GM19043 (cell line): ENCODE data around the gene CLCN5.
A peak's percentile ranks its signal among the peaks of the same experiment; 100 is the strongest.

Source experiments
- ATAC-seq: cut with Tn5 transposase; IDR thresholded peaks from one replicate; pipeline ENCODE4 v1.9.1; 2021; ENCODE audit warnings: low read depth; ENCODE audit not compliant: unreplicated experiment

Gene CLCN5

GRCh38 chrX:49922291-49923241 lies at the start of gene CLCN5:
Gene CLCN5 (plus strand): TSS chrX:49922596. CDS start chrX:49925299, 2,703 bp downstream.
- ATAC-seq = peak; percentile 90

- no peak for ATAC-seq
Measured at GRCh38 chrX:49876750-49877149, 45.6 kb upstream of the CLCN5 start.

- no peak for ATAC-seq
Measured at GRCh38 chrX:49877397-49878101, 44.8 kb upstream of the CLCN5 start.

DNA sequence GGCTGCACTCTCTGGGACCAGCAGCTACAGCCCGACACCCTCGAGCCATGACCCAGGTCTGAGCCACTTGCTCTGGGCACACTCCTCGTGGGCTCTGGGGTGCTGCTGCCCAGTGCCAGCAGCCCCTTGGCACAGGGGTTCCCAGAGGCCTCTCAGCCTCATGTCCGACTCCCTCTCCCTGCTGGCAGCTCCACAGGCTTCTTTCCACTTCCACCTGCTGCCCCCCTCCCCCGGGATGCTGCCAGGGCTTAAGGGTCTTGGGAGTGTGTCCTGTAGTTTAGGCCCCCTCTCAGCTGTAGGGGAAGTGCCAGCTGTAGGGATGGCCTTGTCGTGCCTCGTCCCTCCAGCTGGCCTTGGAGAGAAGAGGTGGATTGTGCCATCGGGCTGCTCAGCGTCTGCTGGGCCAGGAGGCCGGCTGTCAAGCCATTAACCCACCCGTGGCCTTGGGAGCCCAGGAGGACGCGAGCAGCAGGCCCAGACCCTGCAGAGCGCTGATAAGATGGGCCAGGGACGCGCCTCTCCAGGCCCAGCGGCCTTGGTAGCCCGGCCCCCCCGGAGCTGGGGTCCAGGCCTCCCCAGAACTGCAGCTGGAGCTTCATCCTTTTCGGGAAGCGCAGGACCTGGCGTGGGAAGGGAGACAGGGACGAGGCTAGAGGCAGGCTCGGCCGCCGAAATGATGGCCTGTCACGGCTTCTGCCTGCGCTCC lies 44.1 kb upstream of the CLCN5 start:
- ATAC-seq = no peak

- peak; percentile 89 for ATAC-seq
Measured at GRCh38 chrX:49878834-49879655, 43.4 kb upstream of the CLCN5 start, which contains the start of gene USP27X. Gene USP27X (plus strand): TSS chrX:49879484. CDS start chrX:49880308, 824 bp downstream.

DNA sequence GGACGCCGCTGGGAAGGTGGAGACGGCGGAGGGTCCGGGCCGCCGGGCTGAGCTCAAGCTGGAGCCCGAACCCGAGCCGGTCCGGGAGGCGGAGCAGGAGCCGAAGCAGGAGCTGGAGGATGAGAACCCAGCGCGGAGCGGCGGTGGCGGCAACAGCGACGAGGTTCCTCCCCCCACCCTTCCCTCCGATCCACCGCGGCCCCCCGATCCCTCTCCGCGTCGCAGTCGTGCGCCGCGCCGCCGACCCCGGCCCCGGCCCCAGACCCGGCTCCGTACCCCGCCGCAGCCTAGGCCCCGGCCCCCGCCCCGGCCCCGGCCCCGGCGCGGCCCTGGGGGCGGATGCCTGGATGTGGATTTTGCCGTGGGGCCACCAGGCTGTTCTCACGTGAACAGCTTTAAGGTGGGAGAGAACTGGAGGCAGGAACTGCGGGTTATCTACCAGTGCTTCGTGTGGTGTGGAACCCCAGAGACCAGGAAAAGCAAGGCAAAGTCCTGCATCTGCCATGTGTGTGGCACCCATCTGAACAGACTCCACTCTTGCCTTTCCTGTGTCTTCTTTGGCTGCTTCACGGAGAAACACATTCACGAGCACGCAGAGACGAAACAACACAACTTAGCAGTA lies 42.6 kb upstream of the CLCN5 start:
- peak; percentile 8 for ATAC-seq

DNA sequence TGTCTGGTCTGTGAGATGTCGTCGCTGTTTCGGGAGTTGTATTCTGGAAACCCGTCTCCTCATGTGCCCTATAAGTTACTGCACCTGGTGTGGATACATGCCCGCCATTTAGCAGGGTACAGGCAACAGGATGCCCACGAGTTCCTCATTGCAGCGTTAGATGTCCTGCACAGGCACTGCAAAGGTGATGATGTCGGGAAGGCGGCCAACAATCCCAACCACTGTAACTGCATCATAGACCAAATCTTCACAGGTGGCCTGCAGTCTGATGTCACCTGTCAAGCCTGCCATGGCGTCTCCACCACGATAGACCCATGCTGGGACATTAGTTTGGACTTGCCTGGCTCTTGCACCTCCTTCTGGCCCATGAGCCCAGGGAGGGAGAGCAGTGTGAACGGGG lies 41.7 kb upstream of the CLCN5 start:
- no peak for ATAC-seq

- ATAC-seq = peak; percentile 46
Measured at GRCh38 chrX:49884290-49884862, 38.0 kb upstream of the CLCN5 start.

- no peak for ATAC-seq
Measured at GRCh38 chrX:49892542-49892941, 29.9 kb upstream of the CLCN5 start.

GRCh38 chrX:49896951-49897350 lies 25.4 kb upstream of the CLCN5 start:
- no peak for ATAC-seq

GRCh38 chrX:49901048-49901447 lies 21.3 kb upstream of the CLCN5 start:
- ATAC-seq = no peak

DNA sequence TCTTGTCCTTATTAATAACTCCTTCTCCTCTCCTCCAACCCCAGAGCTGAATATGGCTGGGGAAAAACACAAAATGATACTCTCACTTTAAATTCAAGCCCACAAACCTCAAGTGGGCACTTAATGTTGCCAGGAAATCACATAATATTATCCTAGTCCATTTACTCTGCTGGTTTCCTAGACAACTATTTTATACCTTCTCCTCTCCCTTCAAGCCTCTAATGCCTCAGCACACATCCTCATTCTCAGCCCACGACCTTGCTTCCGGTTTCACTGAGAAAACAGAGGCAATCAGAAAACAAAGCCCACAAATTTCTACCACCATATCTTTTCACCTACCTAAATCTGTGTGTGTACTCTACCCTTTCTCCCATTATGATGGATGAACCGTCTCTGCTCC lies 12.1 kb upstream of the CLCN5 start:
- ATAC-seq = no peak

DNA sequence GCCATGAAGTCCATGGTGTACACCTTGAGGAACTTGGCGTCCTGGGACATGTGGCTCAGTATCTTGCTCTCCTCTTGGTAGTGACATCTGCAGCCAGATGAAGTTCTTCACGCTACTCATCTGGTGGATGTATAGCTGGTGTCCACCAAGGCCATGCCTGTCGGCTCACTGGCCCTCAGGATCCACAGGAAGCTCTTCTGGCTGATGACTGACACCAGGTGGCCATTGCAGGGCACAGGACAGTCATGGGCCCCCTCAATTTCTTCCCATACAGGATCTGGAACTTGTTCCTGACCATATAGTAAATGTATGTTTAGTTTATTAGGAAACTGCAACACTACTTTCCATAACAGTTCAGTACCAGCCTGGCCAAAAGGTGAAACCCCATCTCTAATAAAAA lies 10.3 kb upstream of the CLCN5 start:
- no peak for ATAC-seq

DNA sequence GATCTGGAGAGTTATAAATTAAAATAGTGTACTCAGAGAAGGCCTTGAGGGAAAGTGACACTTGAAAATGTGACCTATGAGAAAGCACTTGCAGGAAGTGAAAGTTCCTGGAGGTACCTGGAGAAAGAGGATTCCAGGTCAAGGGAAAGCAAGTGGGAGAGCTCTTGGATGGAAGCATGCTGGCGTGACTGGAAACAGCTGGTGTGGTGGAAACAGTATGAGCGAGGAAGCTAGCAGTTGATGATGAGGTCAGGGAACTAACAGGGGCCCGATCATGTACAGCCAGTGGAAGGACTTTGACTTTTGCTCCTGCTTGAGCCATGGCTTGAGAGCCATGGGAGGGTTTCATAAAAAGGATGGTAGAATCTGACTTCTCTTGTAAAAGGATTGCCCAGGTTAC lies 9.5 kb upstream of the CLCN5 start:
- no peak for ATAC-seq

DNA sequence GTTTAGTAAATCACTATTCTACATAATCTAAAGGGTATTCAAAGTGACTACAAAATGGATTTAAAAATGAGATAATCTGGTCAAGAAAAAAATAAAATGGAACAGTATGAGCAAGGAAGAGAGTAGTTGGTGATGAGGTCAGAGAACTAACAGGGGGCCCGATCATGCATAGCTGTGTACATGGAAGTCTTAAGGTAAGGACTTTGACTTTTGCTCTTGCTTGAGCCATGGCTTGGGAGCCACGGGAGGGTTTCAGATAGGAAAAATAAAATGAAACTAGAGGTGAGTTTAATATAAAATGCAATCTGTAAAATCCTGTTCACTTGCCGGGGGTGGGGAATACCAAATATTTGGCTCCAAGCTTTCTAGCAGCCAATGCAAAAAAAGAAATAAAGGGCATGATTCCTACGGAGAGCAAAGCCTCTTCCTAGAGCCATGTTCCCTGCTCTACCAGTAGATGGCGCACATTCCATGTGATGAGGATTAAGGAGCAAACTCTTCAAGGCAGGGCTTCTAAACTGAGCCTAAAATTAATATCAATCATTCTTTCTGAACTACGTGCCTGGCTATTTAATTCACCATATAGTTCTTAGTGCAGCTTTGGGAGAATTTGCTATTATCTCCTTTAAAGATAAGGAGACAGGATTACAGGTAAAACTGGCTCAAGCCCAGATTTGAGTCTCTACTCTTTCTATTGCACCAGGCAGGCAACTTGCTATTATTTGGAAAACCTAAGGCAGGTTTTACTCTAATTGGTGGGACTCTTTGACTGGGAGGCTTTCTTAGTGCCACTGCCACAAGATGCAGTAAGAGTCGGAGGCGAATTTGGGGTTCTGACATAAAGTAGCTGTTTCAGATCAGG lies 6.8 kb upstream of the CLCN5 start:
- peak; percentile 49 for ATAC-seq

DNA sequence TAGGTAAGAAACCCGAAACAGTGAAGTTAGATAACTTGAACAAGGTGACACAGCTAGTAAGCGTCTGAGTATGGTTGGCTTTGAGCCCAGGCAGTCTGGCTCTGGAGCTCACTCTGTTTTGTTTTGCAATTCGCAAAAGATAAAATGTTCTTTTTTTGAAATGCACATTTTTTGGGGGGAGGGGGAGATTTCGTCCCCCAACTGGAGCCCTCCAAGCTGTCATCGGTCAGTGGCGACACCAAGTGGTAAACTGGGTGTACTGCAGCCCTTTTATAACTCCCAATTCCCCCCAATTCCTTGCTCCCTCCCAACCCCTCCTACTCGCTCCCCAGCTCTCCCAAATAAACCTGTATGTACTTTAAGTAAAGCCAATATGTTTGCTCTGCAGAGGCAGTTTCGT lies 2.8 kb upstream of the CLCN5 start:
- no peak for ATAC-seq

DNA sequence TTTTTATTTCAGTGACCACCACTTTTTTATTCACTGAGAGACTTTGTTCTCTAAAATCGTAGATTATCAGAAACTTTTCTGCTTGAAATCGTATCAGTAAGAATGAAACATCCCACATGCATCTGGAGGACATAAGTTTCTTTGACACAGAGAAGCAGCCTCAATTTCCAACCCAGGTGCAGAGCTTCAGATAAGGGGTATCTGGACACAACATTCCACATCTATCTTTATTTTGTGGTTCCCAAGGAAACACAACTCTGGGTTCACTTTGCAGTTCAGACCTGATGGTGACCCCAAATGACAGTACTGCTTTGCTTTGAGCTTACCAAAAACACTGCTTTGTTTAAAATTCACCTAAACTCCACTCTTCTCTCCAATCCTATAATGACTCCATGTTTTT lies 1.3 kb upstream of the CLCN5 start:
- no peak for ATAC-seq

DNA sequence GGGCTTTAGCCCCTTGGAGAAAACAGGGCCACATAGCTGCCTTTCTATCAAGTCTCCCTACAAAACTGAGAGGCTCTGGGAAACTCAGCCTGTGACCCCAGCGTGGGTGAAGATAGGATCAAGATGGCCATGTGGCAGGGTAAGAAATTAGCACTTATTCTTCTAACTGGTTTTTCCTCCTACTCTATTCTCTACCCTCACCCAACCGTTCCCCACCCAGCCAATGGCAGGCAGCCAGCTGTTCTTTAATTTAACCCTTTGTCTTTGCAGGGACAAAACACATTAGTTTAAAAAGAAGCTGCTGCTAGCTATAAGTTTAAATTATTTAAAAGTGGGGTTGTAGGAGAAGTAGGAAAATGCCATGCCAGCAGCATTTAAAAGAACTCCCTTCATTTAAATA lies 2.8 kb downstream of the CLCN5 start:
- ATAC-seq = no peak
